ENCODE results near the gene PHF21A. TPM values are rescaled to one million over a fixed set of nuclear protein-coding genes. Genes with fewer than 3 reads are reported as not detected.
A peak's percentile ranks its signal among the peaks of the same experiment; 100 is the strongest.
"Not testable (repeated sequence)": the region's sequence is repeated elsewhere in the genome, so short reads cannot be mapped to it uniquely, and the experiment has no call there.

Gene PHF21A
- total RNA-seq, 1 donor from 2014 or later, result 35.9 TPM

DNA sequence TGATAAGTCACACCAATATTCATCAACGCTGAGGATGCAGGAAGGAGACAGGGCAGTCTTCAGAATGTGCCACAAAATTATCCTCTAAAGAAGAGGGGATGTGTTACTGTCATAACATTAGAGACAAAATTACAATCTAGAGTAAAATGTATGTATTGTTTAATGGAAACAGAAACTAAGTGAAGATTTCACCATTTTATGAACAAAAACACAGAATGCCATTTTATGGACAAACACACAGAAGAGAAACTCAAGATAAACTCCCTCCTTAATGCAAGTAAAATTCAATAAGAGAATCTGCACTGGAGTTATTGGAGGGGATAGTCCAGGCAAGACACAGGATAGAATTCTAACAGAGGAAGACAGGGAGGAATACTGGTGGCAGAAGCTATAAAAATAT, 136.0 kb downstream of the PHF21A start:
- Mint-ChIP-seq H3K9me3 (ENCODE audit: low read depth) (no peaks in the 10 kb centered on the region), H3K4me1 (ENCODE audit: low read depth) (peaks cover 17% of the 10 kb centered on the region), H3K27me3 (ENCODE audit: low read depth) (no peaks in the 10 kb centered on the region), H3K4me3 (ENCODE audit: unreplicated experiment) (no peak overlapping the region), H3K36me3 (ENCODE audit: low read depth) (no peaks in the 10 kb centered on the region), H3K27ac (ENCODE audit: unreplicated experiment) (no peak overlapping the region)
- TF ChIP-seq, protein P1, sequence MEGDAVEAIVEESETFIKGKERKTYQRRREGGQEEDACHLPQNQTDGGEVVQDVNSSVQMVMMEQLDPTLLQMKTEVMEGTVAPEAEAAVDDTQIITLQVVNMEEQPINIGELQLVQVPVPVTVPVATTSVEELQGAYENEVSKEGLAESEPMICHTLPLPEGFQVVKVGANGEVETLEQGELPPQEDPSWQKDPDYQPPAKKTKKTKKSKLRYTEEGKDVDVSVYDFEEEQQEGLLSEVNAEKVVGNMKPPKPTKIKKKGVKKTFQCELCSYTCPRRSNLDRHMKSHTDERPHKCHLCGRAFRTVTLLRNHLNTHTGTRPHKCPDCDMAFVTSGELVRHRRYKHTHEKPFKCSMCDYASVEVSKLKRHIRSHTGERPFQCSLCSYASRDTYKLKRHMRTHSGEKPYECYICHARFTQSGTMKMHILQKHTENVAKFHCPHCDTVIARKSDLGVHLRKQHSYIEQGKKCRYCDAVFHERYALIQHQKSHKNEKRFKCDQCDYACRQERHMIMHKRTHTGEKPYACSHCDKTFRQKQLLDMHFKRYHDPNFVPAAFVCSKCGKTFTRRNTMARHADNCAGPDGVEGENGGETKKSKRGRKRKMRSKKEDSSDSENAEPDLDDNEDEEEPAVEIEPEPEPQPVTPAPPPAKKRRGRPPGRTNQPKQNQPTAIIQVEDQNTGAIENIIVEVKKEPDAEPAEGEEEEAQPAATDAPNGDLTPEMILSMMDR (IDR thresholded peaks at IDR 0.05), result no peak
- no peak for DNase-seq (ENCODE audit: low spot score)

DNA sequence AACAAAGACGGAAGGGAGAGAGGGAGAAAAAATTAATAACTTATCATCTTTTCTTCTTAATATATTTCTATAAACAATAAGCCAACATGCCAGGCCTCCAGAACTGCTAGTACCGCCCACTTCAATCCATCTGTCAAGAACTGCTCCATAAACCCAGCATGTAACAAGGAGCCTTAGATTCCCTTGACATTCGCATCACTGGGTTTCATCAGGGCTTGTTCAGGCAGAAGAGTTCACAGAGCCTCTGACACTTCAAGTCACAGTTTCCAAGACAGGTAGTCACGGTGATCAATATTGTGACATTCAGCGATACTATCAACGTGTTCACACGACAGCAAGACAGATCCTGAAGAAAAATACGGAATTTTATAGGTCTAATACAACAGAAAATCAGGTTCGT, 137.1 kb downstream of the PHF21A start:
- no peaks in the 10 kb centered on the region for H3K9me3 Mint-ChIP-seq (ENCODE audit: low read depth)
- H3K36me3 Mint-ChIP-seq (ENCODE audit: low read depth), result peaks cover 2% of the 10 kb centered on the region
- no peaks in the 10 kb centered on the region for H3K27me3 Mint-ChIP-seq (ENCODE audit: low read depth)
- DNase-seq (ENCODE audit: low spot score), result no peak
- TF ChIP-seq, protein P1 (IDR thresholded peaks at IDR 0.05), result no peak
- no peak overlapping the region for H3K27ac Mint-ChIP-seq (ENCODE audit: unreplicated experiment)
- H3K4me1 Mint-ChIP-seq (ENCODE audit: low read depth), result peaks cover 17% of the 10 kb centered on the region
- no peak overlapping the region for H3K4me3 Mint-ChIP-seq (ENCODE audit: unreplicated experiment)

DNA sequence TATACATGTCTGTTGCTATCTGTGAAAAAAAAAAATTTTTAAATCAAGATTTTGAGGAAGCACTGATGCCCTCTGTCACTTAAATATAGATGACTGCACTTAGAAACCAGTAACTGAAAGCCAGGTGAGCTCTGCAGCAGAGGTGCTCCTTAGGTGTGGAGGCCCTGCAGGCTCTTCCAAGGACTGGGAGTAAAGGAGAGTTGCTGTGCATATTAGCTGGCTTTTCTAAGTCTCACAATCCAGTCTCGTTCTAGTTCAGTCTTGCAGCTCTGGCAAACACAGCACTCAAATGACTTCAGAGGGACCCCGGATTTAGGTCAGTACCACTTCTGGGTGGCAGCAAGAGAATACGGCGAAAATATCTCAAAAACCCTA, 137.8 kb downstream of the PHF21A start:
- TF ChIP-seq, protein P1 (IDR thresholded peaks at IDR 0.05), result no peak
- Mint-ChIP-seq H3K27ac (ENCODE audit: unreplicated experiment) (peak overlapping the region; percentile 83), H3K4me1 (ENCODE audit: low read depth) (peaks cover 17% of the 10 kb centered on the region), H3K9me3 (ENCODE audit: low read depth) (no peaks in the 10 kb centered on the region), H3K36me3 (ENCODE audit: low read depth) (peaks cover 4% of the 10 kb centered on the region), H3K27me3 (ENCODE audit: low read depth) (no peaks in the 10 kb centered on the region), H3K4me3 (ENCODE audit: unreplicated experiment) (no peak overlapping the region)
- DNase-seq (ENCODE audit: low spot score), result no peak

- Mint-ChIP-seq H3K9me3 (ENCODE audit: low read depth) (no peaks in the 10 kb centered on the region), H3K4me1 (ENCODE audit: low read depth) (peaks cover 15% of the 10 kb centered on the region), H3K27ac (ENCODE audit: unreplicated experiment) (peak overlapping the region; percentile 83), H3K27me3 (ENCODE audit: low read depth) (no peaks in the 10 kb centered on the region), H3K36me3 (ENCODE audit: low read depth) (peaks cover 6% of the 10 kb centered on the region), H3K4me3 (ENCODE audit: unreplicated experiment) (peak overlapping the region; percentile 14)
- no peak for DNase-seq (ENCODE audit: low spot score)
- TF ChIP-seq, protein P1 (IDR thresholded peaks at IDR 0.05), result no peak
Measured at GRCh38 chr11:45982656-45983470, 138.4 kb downstream of the PHF21A start.

GRCh38 chr11:45981826-45982225, 139.4 kb downstream of the PHF21A start:
- DNase-seq (ENCODE audit: low spot score); H3K27ac Mint-ChIP-seq (ENCODE audit: unreplicated experiment); H3K4me3 Mint-ChIP-seq (ENCODE audit: unreplicated experiment); H3K27me3 Mint-ChIP-seq (ENCODE audit: low read depth); H3K36me3 Mint-ChIP-seq (ENCODE audit: low read depth); H3K9me3 Mint-ChIP-seq (ENCODE audit: low read depth): not testable (repeated sequence)
- H3K4me1 Mint-ChIP-seq (ENCODE audit: low read depth), result peaks cover 14% of the 10 kb centered on the region

- TF ChIP-seq, protein P1 (IDR thresholded peaks at IDR 0.05), result no peak
- Mint-ChIP-seq H3K36me3 (ENCODE audit: low read depth) (peaks cover 8% of the 10 kb centered on the region), H3K9me3 (ENCODE audit: low read depth) (no peaks in the 10 kb centered on the region), H3K4me1 (ENCODE audit: low read depth) (no peaks in the 10 kb centered on the region), H3K27ac (ENCODE audit: unreplicated experiment) (no peak overlapping the region), H3K4me3 (ENCODE audit: unreplicated experiment) (no peak overlapping the region), H3K27me3 (ENCODE audit: low read depth) (no peaks in the 10 kb centered on the region)
- no peak for DNase-seq (ENCODE audit: low spot score)
Measured at GRCh38 chr11:45974806-45975205, 146.4 kb downstream of the PHF21A start.

All from chondrocyte (in vitro differentiated cells).